Suppressor macrophage (primary cell): ENCODE data around the gene DNAJC1.
"Not testable (repeated sequence)": the region's sequence is repeated elsewhere in the genome, so short reads cannot be mapped to it uniquely, and the experiment has no call there.

Experiments used
- DNase-seq, 4 experiments: peaks; one replicate each; pipeline ENCODE4 v3.0.0-alpha.2; 2020 to 2022

The DNAJC1 gene

DNA sequence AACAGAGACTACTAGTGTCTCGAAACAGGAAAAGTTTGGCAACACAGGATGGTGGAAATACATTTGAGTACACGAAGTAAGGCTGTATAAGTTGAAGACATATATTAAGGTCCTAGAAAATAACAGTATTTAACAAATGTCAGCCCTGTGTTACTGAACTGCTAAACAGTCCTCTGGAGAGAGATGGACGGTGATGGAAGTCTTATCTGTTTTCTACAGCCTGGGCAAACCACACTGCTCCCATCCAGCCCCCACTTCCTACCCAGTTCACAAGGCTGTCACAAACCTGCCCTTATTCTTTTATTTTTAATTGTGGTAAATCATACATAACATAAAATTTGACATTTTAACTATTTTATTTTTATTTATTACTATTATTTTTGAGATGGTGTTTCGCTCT, 179.1 kb downstream of the DNAJC1 start:
- DNase-seq: no peak

DNA sequence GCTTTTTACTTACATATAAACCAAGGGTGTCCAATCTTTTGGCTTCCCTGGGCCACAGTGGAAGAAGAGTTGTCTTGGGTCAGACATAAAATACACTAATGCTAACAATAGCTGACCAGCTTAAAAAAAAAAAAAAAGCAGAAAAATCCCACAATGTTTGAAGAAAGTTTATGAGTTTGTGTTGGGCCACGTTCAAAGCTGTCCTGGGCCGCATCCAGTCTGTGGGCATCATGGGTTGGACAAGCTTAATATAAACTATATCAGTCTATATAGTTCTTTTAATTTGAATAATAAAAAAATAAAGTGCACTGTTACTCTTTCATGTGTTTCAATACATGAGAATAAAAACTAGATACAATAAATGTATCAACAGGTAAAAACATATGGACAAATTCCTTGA, 179.9 kb downstream of the DNAJC1 start:
- DNase-seq: no peak

DNA sequence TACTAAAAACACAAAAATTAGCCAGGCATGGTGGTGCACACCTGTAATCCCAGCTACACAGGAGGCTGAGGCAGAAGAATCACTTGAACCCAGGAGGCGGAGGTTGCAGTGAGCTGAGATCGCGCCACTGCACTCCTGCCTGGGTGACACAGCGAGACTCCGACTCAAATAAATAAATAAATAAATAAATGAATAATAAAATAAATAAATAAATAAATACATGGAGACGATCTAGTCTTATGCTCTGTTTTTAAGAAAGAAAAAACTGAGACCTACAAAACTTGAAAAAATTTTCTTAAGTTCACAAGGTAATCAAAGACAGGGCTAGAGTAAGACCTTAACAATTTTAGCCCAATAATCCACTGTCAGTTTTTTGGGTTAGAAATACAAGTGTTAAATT, 181.3 kb downstream of the DNAJC1 start:
- DNase-seq: not testable (repeated sequence)

DNA sequence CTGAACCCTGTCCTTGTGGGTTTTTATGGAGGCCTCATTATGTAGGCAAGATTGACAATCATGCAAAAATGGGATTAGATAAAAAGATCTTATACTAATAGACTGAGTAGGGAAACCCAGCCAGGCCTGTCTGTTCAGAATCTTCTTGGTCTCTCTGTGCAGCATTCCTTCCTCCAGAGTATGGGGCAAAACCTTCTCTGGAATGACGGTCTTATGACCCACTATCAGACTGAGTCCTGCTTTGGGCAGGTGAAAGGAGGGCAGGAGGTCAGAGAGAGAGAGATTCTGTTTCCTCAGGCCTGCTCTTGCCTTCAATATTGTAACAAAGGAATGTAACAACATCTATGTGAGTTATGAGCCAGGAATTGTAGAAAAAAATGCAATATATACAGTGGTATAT, 182.6 kb downstream of the DNAJC1 start:
- DNase-seq: no peak

DNA sequence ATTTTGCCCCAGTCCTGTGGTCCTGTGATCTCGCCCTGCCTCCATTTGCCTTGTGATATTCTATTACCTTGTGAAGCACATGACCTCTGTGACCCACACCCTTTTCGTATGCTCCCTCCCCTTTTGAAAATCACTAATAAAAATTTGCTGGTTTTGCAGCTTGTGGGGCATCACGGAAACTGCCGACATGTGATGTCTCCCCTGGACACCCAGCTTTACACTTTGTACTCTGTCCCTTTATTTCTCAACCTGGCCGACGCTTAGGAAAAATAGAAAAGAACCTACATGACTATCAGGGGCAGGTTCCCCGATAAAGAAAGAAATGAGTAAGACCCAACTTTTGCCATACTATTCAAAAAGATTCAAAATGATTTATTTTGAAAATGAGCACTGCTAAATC, 185.1 kb downstream of the DNAJC1 start:
- not testable (repeated sequence) for DNase-seq

DNA sequence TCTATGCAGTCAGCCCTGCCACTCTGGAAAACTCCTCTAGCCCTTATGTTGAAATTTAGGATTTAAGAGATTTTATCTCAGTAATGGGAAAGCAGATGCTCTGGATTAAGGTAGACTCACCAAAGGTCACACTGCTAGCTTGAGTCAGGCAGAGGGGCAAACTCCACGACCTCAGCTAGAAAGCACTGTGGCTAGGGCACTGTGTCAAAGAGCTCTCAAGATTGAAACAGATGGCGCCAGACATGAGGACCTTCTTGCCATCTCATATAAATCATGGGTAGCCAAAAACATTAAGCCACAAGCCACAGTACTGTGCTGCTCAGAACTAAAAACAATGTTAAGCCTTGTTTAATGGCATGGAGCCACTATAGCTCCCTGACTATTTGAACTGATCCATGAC, 188.7 kb downstream of the DNAJC1 start:
- no peak for DNase-seq

DNA sequence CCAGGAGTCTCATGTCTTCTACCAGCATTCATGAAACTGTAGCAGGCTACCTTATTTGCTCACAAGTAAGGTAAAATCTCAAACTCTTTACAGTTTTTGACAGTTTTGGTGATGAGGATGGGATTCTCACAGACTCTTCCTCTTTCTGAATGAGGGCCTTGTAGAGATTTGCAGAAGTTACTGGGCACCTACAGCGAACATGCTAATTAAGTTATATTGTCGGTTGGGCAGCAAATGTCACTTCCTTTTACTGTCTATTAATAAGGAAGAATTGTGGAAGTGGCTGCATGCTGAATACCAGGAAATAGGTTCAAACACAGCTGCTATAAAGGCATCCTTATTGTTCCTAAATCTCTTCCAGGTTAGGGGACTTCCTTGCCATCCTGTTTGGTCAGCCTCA, 189.6 kb downstream of the DNAJC1 start:
- DNase-seq: peak; percentile 41 to 87 (median 76)

DNA sequence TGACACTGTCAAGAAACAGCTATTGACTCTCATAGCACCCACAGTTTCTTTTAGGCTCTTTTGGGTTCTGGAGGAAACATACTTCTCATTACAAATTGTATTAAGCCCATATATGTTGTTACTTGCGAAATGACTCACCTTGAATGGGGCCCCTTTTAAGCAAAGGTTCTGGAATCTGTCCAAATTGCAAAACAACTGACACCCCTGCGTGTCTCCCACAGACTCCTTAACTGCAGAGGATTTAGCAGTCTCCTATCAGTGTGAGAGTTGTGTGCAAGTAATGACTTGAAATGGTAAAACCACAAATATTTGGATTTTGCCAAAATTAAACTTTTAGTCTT, 192.3 kb downstream of the DNAJC1 start:
- DNase-seq: no peak

DNA sequence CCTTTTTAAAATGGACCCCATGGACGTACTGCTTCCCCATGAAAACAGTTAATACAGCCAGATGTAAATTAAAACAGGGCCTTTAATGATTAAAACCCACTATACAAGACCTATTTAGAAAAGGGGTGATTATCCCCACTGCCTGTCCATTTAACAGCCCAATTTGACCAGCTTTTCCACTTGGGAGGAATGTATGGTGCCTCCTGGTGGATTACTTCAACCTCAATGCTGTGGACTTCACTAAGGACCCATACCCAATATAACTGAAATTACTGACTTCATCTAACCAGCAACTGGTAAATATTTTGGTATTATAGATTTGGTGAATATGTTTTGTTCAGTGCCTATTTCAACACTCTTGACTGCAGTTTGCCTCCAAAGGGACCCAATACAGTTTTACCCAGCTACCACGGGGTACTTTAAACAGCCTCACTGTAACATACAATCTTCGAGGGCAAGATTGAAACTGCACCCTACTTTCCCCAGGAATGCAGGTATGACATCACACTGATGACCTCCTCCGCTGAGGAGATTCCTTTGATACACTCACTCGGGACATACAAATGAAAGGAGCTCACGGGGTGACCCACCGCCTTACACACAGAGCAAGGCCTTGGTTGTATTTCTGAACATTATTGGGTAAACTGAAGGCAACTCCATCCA, 192.8 kb downstream of the DNAJC1 start:
- no peak for DNase-seq

DNA sequence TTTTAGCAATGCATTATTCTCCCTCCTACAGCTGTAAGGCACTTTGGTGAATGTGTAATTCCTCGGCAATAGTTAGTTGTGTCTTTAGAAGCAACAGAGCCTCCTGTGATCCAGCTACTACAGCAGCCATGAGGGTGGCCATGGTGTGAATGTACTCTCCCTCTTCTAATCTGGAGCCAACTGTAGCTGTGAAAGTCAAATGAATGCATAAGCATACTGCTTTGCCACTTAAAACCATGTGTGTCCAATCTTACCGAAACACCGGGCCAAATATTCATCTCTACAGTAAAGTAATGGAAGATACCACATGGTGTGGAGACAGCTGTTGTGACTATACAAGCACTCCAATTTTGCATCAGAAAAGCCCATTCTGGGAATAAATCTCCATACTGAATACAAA, 195.0 kb downstream of the DNAJC1 start:
- DNase-seq: no peak

DNA sequence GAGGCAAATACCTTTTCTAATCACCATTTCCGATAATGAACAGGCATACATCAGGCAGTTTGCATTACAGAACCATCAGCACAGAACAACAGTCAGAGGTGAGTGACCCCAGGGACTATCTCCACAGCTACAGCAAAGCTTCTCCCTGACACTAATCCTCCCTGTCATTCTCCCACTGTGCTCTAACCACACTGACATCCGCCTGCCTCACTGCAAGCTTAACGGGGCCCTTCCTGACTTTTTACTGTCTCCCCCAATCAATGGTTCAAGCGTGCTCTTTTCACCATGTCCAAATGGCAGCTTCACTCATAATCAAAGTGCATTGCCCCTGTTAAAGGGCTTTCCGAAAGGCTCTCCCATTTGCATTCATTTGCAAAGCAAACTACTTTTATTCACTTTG, 196.3 kb downstream of the DNAJC1 start:
- DNase-seq: no peak

DNA sequence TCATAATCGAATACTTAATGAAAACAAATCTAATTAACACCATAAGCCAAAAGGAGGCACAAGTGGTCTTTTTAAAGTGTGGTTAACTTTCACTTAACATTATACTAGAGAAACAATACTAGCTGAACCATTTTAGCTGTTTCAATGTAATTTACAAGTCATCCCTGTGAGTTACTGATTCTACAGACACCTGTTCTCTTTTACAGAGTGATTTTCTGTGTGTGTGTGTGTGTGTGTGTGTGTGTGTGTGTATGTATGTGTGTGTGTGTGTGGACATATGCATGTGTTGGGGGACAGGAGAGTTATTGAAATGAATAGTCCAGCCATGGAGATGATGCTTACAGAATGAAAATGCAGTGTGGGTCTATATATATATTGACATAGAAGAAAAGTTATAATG, 200.2 kb downstream of the DNAJC1 start:
- DNase-seq: no peak

DNA sequence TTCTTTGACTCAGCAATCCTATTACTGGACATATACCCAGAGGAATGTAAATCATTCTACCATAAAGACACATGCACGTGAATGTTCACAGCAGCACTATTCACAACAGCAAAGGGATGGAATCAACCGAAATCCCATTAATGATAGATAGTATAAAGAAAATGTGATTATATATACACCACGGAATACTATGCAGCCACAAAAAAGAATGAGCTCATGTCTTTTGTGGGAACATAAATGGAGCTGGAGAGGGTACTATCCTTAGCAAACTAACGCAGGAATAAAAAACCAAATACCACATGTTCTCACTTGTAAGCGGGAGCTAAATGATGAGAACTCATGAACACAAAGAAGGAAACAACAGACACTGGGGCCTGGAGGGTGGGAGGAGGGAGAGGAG, 201.9 kb downstream of the DNAJC1 start:
- DNase-seq: no peak

DNA sequence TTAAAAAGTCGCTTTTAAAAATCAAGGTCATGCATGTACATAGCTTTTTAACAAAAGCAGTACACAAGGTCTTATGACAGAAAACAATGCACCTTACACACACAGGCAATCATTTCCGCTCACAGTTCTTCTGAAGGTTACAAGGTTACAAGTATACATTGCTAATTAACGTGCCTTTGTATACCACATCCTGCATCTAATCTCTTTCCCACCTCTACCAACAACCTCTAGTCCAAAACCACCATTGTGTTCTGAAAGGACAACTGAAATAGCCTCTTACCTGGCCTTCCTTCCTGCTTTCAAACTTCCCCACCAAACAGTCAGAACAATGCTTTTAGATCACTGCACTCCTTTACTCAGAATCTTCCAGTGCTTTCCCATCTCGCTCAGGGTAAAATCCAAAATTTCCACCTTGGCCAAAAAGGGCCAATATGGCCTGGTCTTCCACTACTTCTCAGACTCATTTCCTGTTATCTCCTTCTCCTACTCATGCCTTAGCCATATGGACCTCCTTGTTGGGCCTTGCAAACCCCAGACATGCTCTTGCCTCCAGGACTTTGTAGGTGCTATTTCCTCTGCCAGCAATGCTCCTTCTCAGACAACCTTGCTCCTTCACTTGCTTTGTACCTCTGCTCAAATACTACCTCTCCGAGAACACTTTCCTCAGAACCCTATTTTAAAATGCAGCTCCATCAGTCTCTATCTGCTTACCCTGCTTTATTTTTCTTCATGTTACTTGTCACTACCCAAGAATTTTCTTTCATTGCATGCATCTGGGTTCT, 205.4 kb downstream of the DNAJC1 start:
- no peak for DNase-seq

DNA sequence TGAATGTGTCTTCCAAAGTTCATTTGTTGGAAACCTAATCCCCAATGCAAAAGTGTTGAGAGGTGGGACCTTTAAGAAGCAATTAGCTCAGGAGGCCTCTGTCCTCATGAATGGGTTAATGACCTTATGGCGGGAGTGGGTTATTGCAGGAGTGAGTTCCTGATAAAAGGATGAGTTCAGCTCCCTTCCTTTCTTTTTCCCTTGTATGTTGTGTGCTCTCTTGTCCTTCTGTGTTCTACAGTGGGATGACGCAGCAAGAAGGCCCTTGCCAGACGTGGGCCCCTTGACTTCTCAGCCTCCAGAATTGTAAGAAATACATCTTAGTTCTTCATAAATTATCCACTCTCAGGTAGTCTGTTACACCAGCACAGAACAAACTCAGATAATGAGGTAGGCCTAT, 206.0 kb downstream of the DNAJC1 start:
- DNase-seq: no peak

DNA sequence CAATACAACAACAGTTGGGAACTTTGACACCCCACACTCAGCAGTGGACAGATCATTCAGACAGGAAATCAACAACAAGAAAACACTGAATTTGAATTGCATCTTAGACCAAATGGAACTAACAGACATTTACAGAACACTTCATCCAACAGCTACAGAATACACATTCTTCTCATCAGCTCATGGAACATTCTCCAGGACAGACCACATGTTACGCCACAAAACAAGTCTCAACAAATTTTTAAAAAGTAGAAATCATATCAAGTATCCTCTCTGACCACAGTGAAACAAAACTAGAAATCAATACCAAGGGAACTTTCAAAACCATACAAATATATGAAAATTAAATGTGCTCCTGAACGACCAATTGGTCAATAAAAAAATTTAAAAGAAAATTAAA, 212.3 kb downstream of the DNAJC1 start:
- DNase-seq: no peak

DNA sequence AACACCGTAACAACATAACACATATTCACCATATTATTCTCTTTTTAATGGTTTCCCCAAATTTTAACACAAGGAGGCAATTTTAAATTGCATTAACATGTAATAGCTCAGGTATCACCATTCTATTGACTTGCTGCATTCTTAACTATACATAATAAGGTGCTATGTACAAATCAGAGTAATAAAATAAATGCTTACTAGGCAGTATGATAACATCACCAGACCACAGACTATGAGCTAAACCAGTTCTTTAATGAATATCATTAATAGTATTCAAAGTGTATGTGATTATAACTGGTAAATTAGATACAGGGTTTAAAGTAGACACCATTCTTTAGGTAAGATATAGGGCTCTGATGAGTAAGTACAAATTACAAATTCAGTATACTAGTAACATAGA, 226.6 kb downstream of the DNAJC1 start:
- DNase-seq: no peak

DNA sequence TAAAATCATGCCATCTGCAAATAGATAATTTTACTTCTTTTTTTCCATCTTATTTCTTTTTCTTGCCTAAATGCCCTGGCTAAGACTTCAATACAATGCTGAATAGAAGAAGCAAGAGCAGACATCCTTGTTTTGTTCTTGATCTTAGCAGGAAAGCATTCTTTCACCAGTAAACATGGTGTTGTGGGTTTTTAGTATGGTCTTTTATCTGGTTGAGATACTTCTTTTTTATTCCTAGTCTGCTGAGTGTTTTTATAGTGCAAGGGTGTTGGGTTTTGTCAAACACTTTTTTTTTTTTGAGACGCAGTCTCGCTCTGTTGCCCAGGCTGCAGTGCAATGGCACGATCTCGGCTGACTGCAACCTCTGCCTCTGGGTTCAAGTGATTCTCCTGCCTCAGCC, 232.3 kb downstream of the DNAJC1 start:
- DNase-seq: no peak

DNA sequence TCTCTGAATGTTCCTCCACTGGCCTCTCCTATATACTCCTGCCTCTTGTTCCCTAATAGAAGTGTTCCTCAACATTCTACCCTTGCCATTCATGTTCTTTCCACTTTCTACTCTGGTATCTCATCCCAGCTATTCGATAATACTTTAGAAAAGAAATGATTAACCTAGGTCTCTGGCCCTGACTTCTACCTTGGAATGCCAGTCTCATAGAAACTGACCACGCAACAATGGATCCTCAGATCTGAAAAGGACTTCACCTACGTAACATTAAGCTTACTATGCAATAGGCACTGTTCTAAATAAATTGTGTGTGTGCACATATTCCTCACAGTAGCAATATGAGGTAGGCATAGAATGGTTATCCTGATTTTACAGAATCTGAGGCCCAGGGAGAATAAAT, 234.5 kb downstream of the DNAJC1 start:
- no peak for DNase-seq

DNA sequence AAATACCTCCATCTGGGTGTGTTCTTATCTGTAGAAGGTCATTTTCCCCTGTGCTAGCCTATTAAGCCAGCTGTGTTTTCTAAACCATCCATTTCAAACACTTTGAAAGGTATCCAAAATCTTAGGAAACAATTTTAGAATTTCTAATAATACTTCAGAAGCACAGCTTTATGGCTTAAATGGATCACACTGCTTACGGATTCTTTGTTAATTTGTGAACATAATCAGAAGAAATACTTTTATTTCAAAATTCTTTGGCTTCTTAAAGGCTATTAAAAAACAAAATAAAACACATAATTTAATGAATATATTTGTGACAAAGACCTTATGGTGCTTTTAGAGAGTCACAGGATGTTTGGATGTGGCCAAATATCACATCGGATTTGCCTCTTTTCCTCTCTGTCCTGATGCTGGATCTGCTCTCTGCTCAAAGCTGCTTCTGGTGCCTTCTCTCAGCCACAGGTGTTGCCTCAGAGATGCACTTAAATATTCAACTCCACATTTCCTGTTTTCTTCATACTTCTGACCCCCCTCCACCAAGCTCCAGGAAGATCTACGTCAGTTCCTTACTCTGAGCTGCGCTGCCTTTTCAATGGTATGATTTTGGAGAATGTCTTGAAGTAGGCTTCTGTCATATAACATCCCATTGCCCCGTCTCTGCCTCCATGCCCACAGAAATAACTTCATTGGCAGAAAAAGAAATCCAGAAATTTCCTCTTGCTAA, 238.9 kb downstream of the DNAJC1 start:
- no peak for DNase-seq

DNA sequence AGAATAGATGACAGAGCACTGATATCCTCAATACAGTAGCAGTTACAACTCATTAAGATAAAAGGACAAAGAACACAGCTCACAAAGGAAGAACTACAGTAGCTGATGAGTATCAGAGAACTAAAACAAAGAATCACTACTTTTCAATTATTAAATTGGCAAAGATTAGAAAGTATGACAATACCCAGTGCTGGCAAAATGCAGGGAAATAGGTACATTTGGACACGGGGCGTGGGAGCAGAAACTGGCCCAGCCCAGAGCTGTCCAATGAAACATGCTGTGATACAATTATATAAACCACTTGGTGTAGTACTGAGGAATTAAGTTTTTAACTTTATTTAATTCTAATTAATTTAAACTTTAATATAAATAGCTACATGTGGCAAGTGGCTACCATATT, 243.2 kb downstream of the DNAJC1 start:
- DNase-seq: no peak

DNA sequence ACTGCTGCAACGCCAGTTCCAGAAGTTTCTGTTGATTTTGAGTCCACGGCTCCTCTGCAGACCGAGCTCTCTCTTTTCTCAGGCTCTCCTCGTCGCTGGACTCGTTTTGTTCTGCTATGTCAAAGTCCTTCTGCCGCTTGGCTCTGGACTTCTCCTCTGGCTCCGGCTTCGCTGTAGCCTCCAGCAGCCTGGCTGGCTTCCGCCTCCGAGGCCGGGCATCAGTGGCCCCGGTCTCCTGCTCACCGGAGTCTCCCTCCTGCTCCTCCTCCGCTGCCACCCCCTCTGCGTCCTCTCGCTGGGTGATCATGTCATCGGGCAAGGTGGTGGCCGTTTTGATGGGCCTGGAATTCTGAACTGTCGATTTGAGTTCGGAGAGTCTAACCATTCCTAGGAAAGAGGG, 244.3 kb downstream of the DNAJC1 start:
- DNase-seq: no peak

DNA sequence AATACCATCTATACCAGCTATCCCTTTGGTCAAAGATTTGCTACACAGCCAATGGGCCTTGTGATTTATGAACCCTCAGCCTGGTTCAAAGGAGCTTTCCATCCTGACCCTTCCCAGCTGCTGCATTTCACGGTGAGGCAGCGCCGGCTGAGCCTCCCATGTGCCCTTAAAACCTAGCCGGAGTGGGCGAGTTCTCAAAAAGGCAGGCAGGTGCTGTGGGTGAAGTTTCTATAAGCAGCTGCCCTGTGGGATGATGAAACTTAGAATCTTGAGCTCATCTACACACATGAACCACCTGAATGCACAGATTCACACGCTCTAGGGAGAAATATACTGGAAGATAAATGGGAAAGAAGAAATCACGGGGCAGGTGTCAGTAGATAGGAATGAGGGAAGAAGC, 244.8 kb downstream of the DNAJC1 start:
- no peak for DNase-seq

DNA sequence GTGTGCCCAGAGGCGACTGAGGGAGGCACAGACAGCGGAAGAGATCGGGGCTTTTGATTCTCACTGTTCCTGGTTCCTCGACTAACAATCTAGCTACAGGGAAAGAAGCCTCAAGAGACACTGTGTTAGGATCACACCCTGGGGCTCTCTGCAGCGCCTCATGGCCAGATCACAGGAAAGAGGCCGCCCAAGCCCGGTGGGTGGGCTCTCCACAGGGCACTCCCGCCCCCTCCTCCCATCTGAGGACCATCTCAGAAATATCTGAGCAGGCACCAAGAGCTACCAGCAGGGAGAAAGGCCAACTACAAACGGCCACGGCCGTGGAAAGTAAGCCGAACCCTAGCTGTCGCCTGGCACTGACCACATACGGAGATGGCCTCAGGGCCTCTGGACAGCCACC, 245.3 kb downstream of the DNAJC1 start:
- DNase-seq: no peak
